GM23338 (cell line): ENCODE data around the gene GABARAP. TPM values are rescaled to one million over a fixed set of nuclear protein-coding genes. Genes with fewer than 3 reads are reported as not detected.

Experiments used
- ATAC-seq: fragments of 200-7000 bp; cut with Tn5 transposase; 3 replicates; pipeline ENCODE4 v1.9.1; 2020
- DNase-seq: peaks from one replicate; pipeline ENCODE4 v3.0.0-alpha.2; 2015; ENCODE audit warnings: low spot score
- H2AFZ ChIP-seq: fragments of 200-600 bp; sonication (generic); 2 replicates; pipeline ENCODE4 v1.8.0; 2016; ENCODE audit warnings: antibody characterized with exemption, mild to moderate bottlenecking, moderate library complexity
- H3F3A ChIP-seq: fragments of 200-600 bp; sonication (generic); replicated peaks from 2 replicates; pipeline ENCODE4 v1.8.0; 2017; ENCODE audit warnings: antibody characterized with exemption, mixed run types, low read depth
- H3K27ac ChIP-seq: fragments of 200-600 bp; sonication (generic); 2 replicates; pipeline ENCODE4 v1.6.1; 2016; ENCODE audit warnings: low read depth
- H3K27me3 ChIP-seq: fragments of 200-600 bp; sonication (generic); 2 replicates; pipeline ENCODE4 v1.8.0; 2016; ENCODE audit warnings: mild to moderate bottlenecking, mixed run types, moderate library complexity; ENCODE audit not compliant: insufficient read depth
- H3K36me3 ChIP-seq: fragments of 200-600 bp; sonication (generic); 2 replicates; pipeline ENCODE4 v1.8.0; 2016; ENCODE audit warnings: mild to moderate bottlenecking; ENCODE audit not compliant: insufficient read depth
- H3K4me1 ChIP-seq: fragments of 200-600 bp; sonication (generic); 2 replicates; pipeline ENCODE4 v1.8.0; 2016; ENCODE audit warnings: mild to moderate bottlenecking, moderate library complexity; ENCODE audit not compliant: insufficient read depth
- H3K4me2 ChIP-seq: fragments of 200-600 bp; sonication (generic); 2 replicates; pipeline ENCODE4 v1.7.1; 2017; ENCODE audit warnings: mixed run types
- H3K4me3 ChIP-seq: fragments of 200-600 bp; sonication (generic); 2 replicates; pipeline ENCODE4 v1.6.1; 2016; ENCODE audit warnings: mixed run types
- H3K79me2 ChIP-seq: fragments of 200-600 bp; sonication (generic); replicated peaks from 2 replicates; pipeline ENCODE4 v1.8.0; 2017; ENCODE audit warnings: mild to moderate bottlenecking; ENCODE audit not compliant: insufficient read depth
- H3K9me2 ChIP-seq: fragments of 200-600 bp; sonication (generic); 2 replicates; pipeline ENCODE4 v1.8.0; 2017; ENCODE audit not compliant: insufficient read depth
- H4K20me1 ChIP-seq: fragments of 200-600 bp; sonication (generic); replicated peaks from 2 replicates; pipeline ENCODE4 v1.8.0; 2017; ENCODE audit warnings: mild to moderate bottlenecking; ENCODE audit not compliant: insufficient read depth
- H3K27ac Mint-ChIP-seq: 2 replicates; pipeline ENCODE4 v1.8.0; 2020; ENCODE audit warnings: inconsistent platforms, mild to moderate bottlenecking, moderate library complexity, mixed read lengths
- H3K27me3 Mint-ChIP-seq: 3 replicates; pipeline ENCODE4 v1.8.0; 2022; ENCODE audit warnings: low read depth, mild to moderate bottlenecking, moderate library complexity, mixed read lengths, inconsistent platforms; ENCODE audit not compliant: insufficient read depth, poor library complexity
- H3K36me3 Mint-ChIP-seq: 3 replicates; pipeline ENCODE4 v1.8.0; 2021; ENCODE audit warnings: low read depth, mild to moderate bottlenecking, inconsistent platforms, moderate library complexity, mixed read lengths
- H3K4me1 Mint-ChIP-seq: 3 replicates; pipeline ENCODE4 v1.8.0; 2020; ENCODE audit warnings: mild to moderate bottlenecking, inconsistent platforms, mixed read lengths
- H3K4me3 Mint-ChIP-seq: 3 replicates; pipeline ENCODE4 v1.8.0; 2021; ENCODE audit warnings: moderate library complexity, mild to moderate bottlenecking, inconsistent platforms, mixed read lengths
- H3K9me3 Mint-ChIP-seq: 3 replicates; pipeline ENCODE4 v1.8.0; 2020; ENCODE audit warnings: moderate library complexity, mild to moderate bottlenecking, inconsistent platforms, mixed read lengths
- CREB1 ChIP-seq: fragments of 250-450 bp; sonication (Bioruptor Pico); IDR thresholded peaks from 2 replicates; pipeline ENCODE4 v1.5.0; 2020; ENCODE audit warnings: low read depth, mild to moderate bottlenecking, moderate library complexity
- EZH2 ChIP-seq: fragments of 200-600 bp; sonication (generic); IDR thresholded peaks from one replicate; pipeline ENCODE4 v1.8.0; 2017; ENCODE audit warnings: antibody characterized with exemption, mild to moderate bottlenecking, low read depth; ENCODE audit not compliant: unreplicated experiment
- EZH2phosphoT487 ChIP-seq: fragments of 200-600 bp; sonication (generic); IDR thresholded peaks from one replicate; pipeline ENCODE4 v1.8.1; 2018; ENCODE audit warnings: antibody characterized with exemption; ENCODE audit not compliant: unreplicated experiment
- JUNB ChIP-seq: IDR thresholded peaks from one replicate; pipeline ENCODE4 v1.6.1; 2016; ENCODE audit warnings: antibody characterized with exemption; ENCODE audit not compliant: unreplicated experiment
- NANOG ChIP-seq: IDR thresholded peaks from 2 replicates; pipeline ENCODE4 v1.6.1; 2016; ENCODE audit warnings: antibody characterized with exemption, borderline replicate concordance
- POLR2AphosphoS5 ChIP-seq: IDR thresholded peaks from 2 replicates; pipeline ENCODE4 v1.6.1; 2016; ENCODE audit warnings: antibody characterized with exemption, low read depth
- STAT1 ChIP-seq: IDR thresholded peaks from one replicate; pipeline ENCODE4 v1.6.1; 2016; ENCODE audit warnings: antibody characterized with exemption; ENCODE audit not compliant: unreplicated experiment
- ZNF114 ChIP-seq: fragments of 250-450 bp; sonication (Bioruptor Pico); IDR thresholded peaks from 2 replicates; pipeline ENCODE4 v1.5.0; 2020; ENCODE audit warnings: mild to moderate bottlenecking, moderate library complexity
- polyA plus RNA-seq: library from polyadenylated mRNA; unstranded; fragments of >200 nt; fragmentation: Nextera tagmentation; extraction: Ambion mirVana; gene quantifications from 2 replicates; pipeline ENCODE4 v1.2.1, GENCODE V29; 2016
- total RNA-seq: library from RNA; depleted of rRNA; stranded (reverse); fragments of >200 nt; shearing (Covaris generic); gene quantifications from 2 replicates; pipeline ENCODE4 v1.2.3, GENCODE V29; 2014
- TF ChIP-seq, protein P1 (sequence below): fragments of 250-450 bp; sonication (Bioruptor Pico); IDR thresholded peaks from 2 replicates; pipeline ENCODE4 v1.5.0; 2020; ENCODE audit warnings: mild to moderate bottlenecking, moderate library complexity
- TF ChIP-seq, protein P2 (sequence below): IDR thresholded peaks from 2 replicates; pipeline ENCODE4 v1.6.1; 2016; ENCODE audit warnings: antibody characterized with exemption
- TF ChIP-seq, protein P3 (sequence below): IDR thresholded peaks from one replicate; pipeline ENCODE4 v1.6.1; 2018; ENCODE audit warnings: antibody characterized with exemption; ENCODE audit not compliant: unreplicated experiment
- TF ChIP-seq, protein P4 (sequence below), 2 experiments: fragments of 200-600 bp in 1 of 2; sonication (generic) in 1 of 2; conservative IDR thresholded peaks; 2 replicates each; pipeline versions ENCODE4 v1.5.1 to v1.6.1; 2016 to 2017; ENCODE audit warnings: antibody characterized with exemption in 2 of 2, low read depth in 2 of 2, mild to moderate bottlenecking in 2 of 2, moderate library complexity in 1 of 2

Gene GABARAP
- total and polyA plus RNA-seq, 2 experiments from 2014 or later = 128 to 520 TPM

- H3K4me3 ChIP-seq = peak overlapping the region; percentile 83; the same call in 1 of the 2 replicates
- Mint-ChIP-seq H3K9me3 (no peaks in the 10 kb centered on the region; the same call in 1 of the 3 replicates), H3K36me3 (peaks cover 34% of the 10 kb centered on the region), H3K4me1 (peaks cover 49% of the 10 kb centered on the region), H3K27me3 (peaks cover 55% of the 10 kb centered on the region), H3K4me3 (peak overlapping the region; percentile 91), H3K27ac (no peak overlapping the region)
- H3K4me2 ChIP-seq = peak overlapping the region; percentile 92
- H3K36me3 ChIP-seq = peaks cover 8% of the 10 kb centered on the region; the same call in 1 of the 2 replicates
- H3K27ac ChIP-seq = no peak overlapping the region
- no peak for TF ChIP-seq NANOG
- TF ChIP-seq, protein P1, sequence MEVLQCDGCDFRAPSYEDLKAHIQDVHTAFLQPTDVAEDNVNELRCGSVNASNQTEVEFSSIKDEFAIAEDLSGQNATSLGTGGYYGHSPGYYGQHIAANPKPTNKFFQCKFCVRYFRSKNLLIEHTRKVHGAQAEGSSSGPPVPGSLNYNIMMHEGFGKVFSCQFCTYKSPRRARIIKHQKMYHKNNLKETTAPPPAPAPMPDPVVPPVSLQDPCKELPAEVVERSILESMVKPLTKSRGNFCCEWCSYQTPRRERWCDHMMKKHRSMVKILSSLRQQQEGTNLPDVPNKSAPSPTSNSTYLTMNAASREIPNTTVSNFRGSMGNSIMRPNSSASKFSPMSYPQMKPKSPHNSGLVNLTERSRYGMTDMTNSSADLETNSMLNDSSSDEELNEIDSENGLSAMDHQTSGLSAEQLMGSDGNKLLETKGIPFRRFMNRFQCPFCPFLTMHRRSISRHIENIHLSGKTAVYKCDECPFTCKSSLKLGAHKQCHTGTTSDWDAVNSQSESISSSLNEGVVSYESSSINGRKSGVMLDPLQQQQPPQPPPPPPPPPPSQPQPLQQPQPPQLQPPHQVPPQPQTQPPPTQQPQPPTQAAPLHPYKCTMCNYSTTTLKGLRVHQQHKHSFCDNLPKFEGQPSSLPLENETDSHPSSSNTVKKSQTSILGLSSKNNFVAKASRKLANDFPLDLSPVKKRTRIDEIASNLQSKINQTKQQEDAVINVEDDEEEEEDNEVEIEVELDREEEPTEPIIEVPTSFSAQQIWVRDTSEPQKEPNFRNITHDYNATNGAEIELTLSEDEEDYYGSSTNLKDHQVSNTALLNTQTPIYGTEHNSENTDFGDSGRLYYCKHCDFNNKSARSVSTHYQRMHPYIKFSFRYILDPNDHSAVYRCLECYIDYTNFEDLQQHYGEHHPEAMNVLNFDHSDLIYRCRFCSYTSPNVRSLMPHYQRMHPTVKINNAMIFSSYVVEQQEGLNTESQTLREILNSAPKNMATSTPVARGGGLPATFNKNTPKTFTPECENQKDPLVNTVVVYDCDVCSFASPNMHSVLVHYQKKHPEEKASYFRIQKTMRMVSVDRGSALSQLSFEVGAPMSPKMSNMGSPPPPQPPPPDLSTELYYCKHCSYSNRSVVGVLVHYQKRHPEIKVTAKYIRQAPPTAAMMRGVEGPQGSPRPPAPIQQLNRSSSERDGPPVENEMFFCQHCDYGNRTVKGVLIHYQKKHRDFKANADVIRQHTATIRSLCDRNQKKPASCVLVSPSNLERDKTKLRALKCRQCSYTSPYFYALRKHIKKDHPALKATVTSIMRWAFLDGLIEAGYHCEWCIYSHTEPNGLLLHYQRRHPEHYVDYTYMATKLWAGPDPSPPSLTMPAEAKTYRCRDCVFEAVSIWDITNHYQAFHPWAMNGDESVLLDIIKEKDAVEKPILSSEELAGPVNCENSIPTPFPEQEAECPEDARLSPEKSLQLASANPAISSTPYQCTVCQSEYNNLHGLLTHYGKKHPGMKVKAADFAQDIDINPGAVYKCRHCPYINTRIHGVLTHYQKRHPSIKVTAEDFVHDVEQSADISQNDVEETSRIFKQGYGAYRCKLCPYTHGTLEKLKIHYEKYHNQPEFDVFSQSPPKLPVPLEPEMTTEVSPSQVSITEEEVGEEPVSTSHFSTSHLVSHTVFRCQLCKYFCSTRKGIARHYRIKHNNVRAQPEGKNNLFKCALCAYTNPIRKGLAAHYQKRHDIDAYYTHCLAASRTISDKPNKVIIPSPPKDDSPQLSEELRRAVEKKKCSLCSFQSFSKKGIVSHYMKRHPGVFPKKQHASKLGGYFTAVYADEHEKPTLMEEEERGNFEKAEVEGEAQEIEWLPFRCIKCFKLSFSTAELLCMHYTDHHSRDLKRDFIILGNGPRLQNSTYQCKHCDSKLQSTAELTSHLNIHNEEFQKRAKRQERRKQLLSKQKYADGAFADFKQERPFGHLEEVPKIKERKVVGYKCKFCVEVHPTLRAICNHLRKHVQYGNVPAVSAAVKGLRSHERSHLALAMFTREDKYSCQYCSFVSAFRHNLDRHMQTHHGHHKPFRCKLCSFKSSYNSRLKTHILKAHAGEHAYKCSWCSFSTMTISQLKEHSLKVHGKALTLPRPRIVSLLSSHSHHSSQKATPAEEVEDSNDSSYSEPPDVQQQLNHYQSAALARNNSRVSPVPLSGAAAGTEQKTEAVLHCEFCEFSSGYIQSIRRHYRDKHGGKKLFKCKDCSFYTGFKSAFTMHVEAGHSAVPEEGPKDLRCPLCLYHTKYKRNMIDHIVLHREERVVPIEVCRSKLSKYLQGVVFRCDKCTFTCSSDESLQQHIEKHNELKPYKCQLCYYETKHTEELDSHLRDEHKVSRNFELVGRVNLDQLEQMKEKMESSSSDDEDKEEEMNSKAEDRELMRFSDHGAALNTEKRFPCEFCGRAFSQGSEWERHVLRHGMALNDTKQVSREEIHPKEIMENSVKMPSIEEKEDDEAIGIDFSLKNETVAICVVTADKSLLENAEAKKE (CRISPR knock-in tag) = no peak
- TF ChIP-seq ZNF114 (CRISPR knock-in tag) = no peak
- no peak for TF ChIP-seq POLR2AphosphoS5
- TF ChIP-seq, protein P2, sequence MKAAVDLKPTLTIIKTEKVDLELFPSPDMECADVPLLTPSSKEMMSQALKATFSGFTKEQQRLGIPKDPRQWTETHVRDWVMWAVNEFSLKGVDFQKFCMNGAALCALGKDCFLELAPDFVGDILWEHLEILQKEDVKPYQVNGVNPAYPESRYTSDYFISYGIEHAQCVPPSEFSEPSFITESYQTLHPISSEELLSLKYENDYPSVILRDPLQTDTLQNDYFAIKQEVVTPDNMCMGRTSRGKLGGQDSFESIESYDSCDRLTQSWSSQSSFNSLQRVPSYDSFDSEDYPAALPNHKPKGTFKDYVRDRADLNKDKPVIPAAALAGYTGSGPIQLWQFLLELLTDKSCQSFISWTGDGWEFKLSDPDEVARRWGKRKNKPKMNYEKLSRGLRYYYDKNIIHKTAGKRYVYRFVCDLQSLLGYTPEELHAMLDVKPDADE = no peak
- TF ChIP-seq, protein P3, sequence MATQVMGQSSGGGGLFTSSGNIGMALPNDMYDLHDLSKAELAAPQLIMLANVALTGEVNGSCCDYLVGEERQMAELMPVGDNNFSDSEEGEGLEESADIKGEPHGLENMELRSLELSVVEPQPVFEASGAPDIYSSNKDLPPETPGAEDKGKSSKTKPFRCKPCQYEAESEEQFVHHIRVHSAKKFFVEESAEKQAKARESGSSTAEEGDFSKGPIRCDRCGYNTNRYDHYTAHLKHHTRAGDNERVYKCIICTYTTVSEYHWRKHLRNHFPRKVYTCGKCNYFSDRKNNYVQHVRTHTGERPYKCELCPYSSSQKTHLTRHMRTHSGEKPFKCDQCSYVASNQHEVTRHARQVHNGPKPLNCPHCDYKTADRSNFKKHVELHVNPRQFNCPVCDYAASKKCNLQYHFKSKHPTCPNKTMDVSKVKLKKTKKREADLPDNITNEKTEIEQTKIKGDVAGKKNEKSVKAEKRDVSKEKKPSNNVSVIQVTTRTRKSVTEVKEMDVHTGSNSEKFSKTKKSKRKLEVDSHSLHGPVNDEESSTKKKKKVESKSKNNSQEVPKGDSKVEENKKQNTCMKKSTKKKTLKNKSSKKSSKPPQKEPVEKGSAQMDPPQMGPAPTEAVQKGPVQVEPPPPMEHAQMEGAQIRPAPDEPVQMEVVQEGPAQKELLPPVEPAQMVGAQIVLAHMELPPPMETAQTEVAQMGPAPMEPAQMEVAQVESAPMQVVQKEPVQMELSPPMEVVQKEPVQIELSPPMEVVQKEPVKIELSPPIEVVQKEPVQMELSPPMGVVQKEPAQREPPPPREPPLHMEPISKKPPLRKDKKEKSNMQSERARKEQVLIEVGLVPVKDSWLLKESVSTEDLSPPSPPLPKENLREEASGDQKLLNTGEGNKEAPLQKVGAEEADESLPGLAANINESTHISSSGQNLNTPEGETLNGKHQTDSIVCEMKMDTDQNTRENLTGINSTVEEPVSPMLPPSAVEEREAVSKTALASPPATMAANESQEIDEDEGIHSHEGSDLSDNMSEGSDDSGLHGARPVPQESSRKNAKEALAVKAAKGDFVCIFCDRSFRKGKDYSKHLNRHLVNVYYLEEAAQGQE = no peak
- no peak for TF ChIP-seq CREB1 (CRISPR knock-in tag)
- no peak for TF ChIP-seq STAT1
- TF ChIP-seq EZH2phosphoT487 = no peak
- TF ChIP-seq, protein P4, sequence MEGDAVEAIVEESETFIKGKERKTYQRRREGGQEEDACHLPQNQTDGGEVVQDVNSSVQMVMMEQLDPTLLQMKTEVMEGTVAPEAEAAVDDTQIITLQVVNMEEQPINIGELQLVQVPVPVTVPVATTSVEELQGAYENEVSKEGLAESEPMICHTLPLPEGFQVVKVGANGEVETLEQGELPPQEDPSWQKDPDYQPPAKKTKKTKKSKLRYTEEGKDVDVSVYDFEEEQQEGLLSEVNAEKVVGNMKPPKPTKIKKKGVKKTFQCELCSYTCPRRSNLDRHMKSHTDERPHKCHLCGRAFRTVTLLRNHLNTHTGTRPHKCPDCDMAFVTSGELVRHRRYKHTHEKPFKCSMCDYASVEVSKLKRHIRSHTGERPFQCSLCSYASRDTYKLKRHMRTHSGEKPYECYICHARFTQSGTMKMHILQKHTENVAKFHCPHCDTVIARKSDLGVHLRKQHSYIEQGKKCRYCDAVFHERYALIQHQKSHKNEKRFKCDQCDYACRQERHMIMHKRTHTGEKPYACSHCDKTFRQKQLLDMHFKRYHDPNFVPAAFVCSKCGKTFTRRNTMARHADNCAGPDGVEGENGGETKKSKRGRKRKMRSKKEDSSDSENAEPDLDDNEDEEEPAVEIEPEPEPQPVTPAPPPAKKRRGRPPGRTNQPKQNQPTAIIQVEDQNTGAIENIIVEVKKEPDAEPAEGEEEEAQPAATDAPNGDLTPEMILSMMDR (conservative IDR thresholded peaks at IDR 0.05; ENCODE audit: low read depth in 2 of 2) = no peak
- no peak for TF ChIP-seq EZH2
- no peak for TF ChIP-seq JUNB
- peaks cover 12% of the 10 kb centered on the region for H3K79me2 ChIP-seq
- H4K20me1 ChIP-seq = peaks cover 19% of the 10 kb centered on the region
- no peaks in the 10 kb centered on the region for H3K9me2 ChIP-seq
- ATAC-seq = no peak
- H3K4me1 ChIP-seq = peaks cover 44% of the 10 kb centered on the region
- H3K27me3 ChIP-seq = no peaks in the 10 kb centered on the region
- H3F3A ChIP-seq = peaks cover 23% of the 10 kb centered on the region
- DNase-seq = no peak
- H2AFZ ChIP-seq = no peak overlapping the region
Observed at GRCh38 chr17:7218758-7219157, 23.5 kb downstream of the GABARAP start.
